SK-N-SH treated with all-trans-retinoic acid at 6 μM for 48 hours (cell line): ENCODE data around the gene XBP1.

Source experiments
- ARNTL ChIP-seq: fragments of 450-650 bp; formaldehyde crosslinking; IDR thresholded peaks from 2 replicates; pipeline ENCODE4 v1.5.0; 2020; ENCODE audit warnings: low read depth, mild to moderate bottlenecking, moderate library complexity, borderline replicate concordance
- BACH2 ChIP-seq: fragments of 250-450 bp; sonication (Bioruptor Pico); IDR thresholded peaks from 2 replicates; pipeline ENCODE4 v1.9.0; 2021; ENCODE audit warnings: mild to moderate bottlenecking, borderline replicate concordance
- CREB5 ChIP-seq: fragments of 250-450 bp; sonication (Bioruptor Pico); IDR thresholded peaks from 2 replicates; pipeline ENCODE4 v1.5.1; 2020; ENCODE audit warnings: low read depth, mild to moderate bottlenecking, moderate library complexity
- CSDC2 ChIP-seq: fragments of 250-450 bp; sonication (Bioruptor Pico); IDR thresholded peaks from 2 replicates; pipeline ENCODE4 v1.5.0; 2020; ENCODE audit warnings: mild to moderate bottlenecking, moderate library complexity
- GLIS3 ChIP-seq: fragments of 250-450 bp; sonication (Bioruptor Pico); IDR thresholded peaks from 2 replicates; pipeline ENCODE4 v1.5.0; 2020; ENCODE audit warnings: mild to moderate bottlenecking, moderate library complexity
- OSR1 ChIP-seq: fragments of 250-450 bp; sonication (Bioruptor Pico); IDR thresholded peaks from 2 replicates; pipeline ENCODE4 v1.8.0; 2022; ENCODE audit warnings: moderate library complexity, mild to moderate bottlenecking, inconsistent platforms
- POU6F1 ChIP-seq: fragments of 250-450 bp; sonication (Bioruptor Pico); IDR thresholded peaks from 2 replicates; pipeline ENCODE4 v1.8.0; 2021; ENCODE audit warnings: low read depth, mild to moderate bottlenecking, moderate library complexity, borderline replicate concordance
- ZFP3 ChIP-seq: fragments of 250-450 bp; sonication (Bioruptor Pico); IDR thresholded peaks from 2 replicates; pipeline ENCODE4 v1.5.0; 2020; ENCODE audit warnings: mild to moderate bottlenecking, moderate library complexity
- ZNF565 ChIP-seq: fragments of 450-650 bp; formaldehyde crosslinking; conservative IDR thresholded peaks from 2 replicates; pipeline ENCODE4 v1.5.0; 2020; ENCODE audit warnings: low read depth, mild to moderate bottlenecking, moderate library complexity
- ZNF70 ChIP-seq: fragments of 450-650 bp; formaldehyde crosslinking; IDR thresholded peaks from 2 replicates; pipeline ENCODE4 v1.5.0; 2020; ENCODE audit warnings: mild to moderate bottlenecking, moderate library complexity
- ZNF8 ChIP-seq: fragments of 450-650 bp; formaldehyde crosslinking; IDR thresholded peaks from 2 replicates; pipeline ENCODE4 v1.5.0; 2020; ENCODE audit warnings: mild to moderate bottlenecking, moderate library complexity

- TF ChIP-seq CREB5 (CRISPR knock-in tag) (no peak), BACH2 (CRISPR knock-in tag) (no peak), CSDC2 (CRISPR knock-in tag) (no peak), ARNTL (CRISPR knock-in tag) (no peak), ZNF565 (CRISPR knock-in tag) (no peak), POU6F1 (CRISPR knock-in tag) (no peak), GLIS3 (CRISPR knock-in tag) (no peak), ZNF8 (CRISPR knock-in tag) (no peak), OSR1 (no peak), ZFP3 (no peak), ZNF70 (no peak)
These were observed 46.6 kb upstream of the XBP1 start for GRCh38 chr22:28846994-28847393.
